ENCODE data around the gene C9orf153.

- TF ChIP-seq E2F6 (IDR thresholded peaks at IDR 0.05) (no peak), YY1 (IDR thresholded peaks at IDR 0.05; ENCODE audit: low read depth, low read length) (no peak)
Observed at GRCh38 chr9:86256653-86257052, 2.8 kb downstream of the C9orf153 start.

Measured in H1 (cell line).